CD4-positive, CD25-positive, alpha-beta regulatory T cell (primary cell): Measurements from ENCODE around the gene RPS6KA5. TPM values are rescaled to one million over a fixed set of nuclear protein-coding genes. Genes with fewer than 3 reads are reported as not detected.
A peak's percentile ranks its signal among the peaks of the same experiment; 100 is the strongest.
"Not testable (repeated sequence)": the region's sequence is repeated elsewhere in the genome, so short reads cannot be mapped to it uniquely, and the experiment has no call there.

Experiments used
- ATAC-seq, 2 donors: fragments of 150-1000 bp; cut with Tn5 transposase; one replicate each; pipeline ENCODE4 v1.10.0; 2021; ENCODE audit warnings: low read depth in 2 of 2, moderate number of reproducible peaks in 2 of 2, moderate library complexity in 1 of 2
- DNase-seq, 3 donors: peaks; one replicate each; pipeline versions ENCODE4 v3.0.0 to v3.0.0-alpha.2; 2012 to 2022; ENCODE audit warnings: mixed read lengths in 1 of 3
- H3K27ac ChIP-seq: one replicate; pipeline ENCODE4 v1.7.0; 2013; ENCODE audit warnings: mild to moderate bottlenecking, low read length; ENCODE audit not compliant: insufficient read depth, poor library complexity, severe bottlenecking
- H3K27me3 ChIP-seq: one replicate; pipeline ENCODE4 v1.7.0; 2013; ENCODE audit warnings: low read length; ENCODE audit not compliant: control insufficient read depth, insufficient read depth
- H3K36me3 ChIP-seq: one replicate; pipeline ENCODE4 v1.7.0; 2013; ENCODE audit warnings: mild to moderate bottlenecking, low read length, moderate library complexity; ENCODE audit not compliant: control insufficient read depth, insufficient read depth
- H3K4me1 ChIP-seq: 2 replicates; pipeline ENCODE4 v1.7.0; 2013; ENCODE audit warnings: mild to moderate bottlenecking, low read length; ENCODE audit not compliant: insufficient read depth, control insufficient read depth, poor library complexity, severe bottlenecking
- H3K4me3 ChIP-seq: one replicate; pipeline ENCODE4 v1.7.0; 2013; ENCODE audit warnings: low read depth, mild to moderate bottlenecking, low read length, moderate library complexity
- H3K9me3 ChIP-seq, 2 experiments: 1 replicate in 1 of 2; 2 replicates in 1 of 2; pipeline ENCODE4 v1.7.0; 2013; ENCODE audit warnings: low read length in 2 of 2, mild to moderate bottlenecking in 1 of 2, moderate library complexity in 1 of 2; ENCODE audit not compliant: control insufficient read depth in 2 of 2
- H3K27ac Mint-ChIP-seq, 3 donors: one replicate each; pipeline ENCODE4 v1.8.0; 2020 to 2022; ENCODE audit warnings: mild to moderate bottlenecking in 3 of 3, mixed read lengths in 3 of 3, moderate library complexity in 2 of 3
- H3K27me3 Mint-ChIP-seq: one replicate; pipeline ENCODE4 v1.8.0; 2022; ENCODE audit warnings: mild to moderate bottlenecking, mixed read lengths
- H3K36me3 Mint-ChIP-seq: one replicate; pipeline ENCODE4 v1.8.0; 2020; ENCODE audit warnings: mixed read lengths
- H3K4me1 Mint-ChIP-seq, 4 donors: one replicate each; pipeline ENCODE4 v1.8.0; 2020 to 2022; ENCODE audit warnings: mixed read lengths in 4 of 4, mild to moderate bottlenecking in 1 of 4
- H3K4me3 Mint-ChIP-seq, 4 donors: one replicate each; pipeline ENCODE4 v1.8.0; 2020 to 2022; ENCODE audit warnings: mild to moderate bottlenecking in 4 of 4, mixed read lengths in 4 of 4, moderate library complexity in 3 of 4
- H3K9me3 Mint-ChIP-seq, 7 donors: one replicate each; pipeline ENCODE4 v1.8.0; 2020 to 2022; ENCODE audit warnings: mixed read lengths in 7 of 7, mild to moderate bottlenecking in 3 of 7, moderate library complexity in 2 of 7
- polyA plus RNA-seq, 4 donors: library from polyadenylated mRNA; unstranded; fragments of 300-500 nt; fragmentation: Illumina TruSeq; gene quantifications; one replicate each; pipeline ENCODE4 v1.2.3, GENCODE V29; 2021
- total RNA-seq: library from RNA; stranded (reverse); gene quantifications from one replicate; pipeline ENCODE4 v1.2.3, GENCODE V29; 2022

The RPS6KA5 gene
- total and polyA plus RNA-seq, 5 donors from 2014 or later = 20.9 to 38.2 (median 25.7) TPM

GRCh38 chr14:90870950-90871604 is 189.4 kb downstream of the RPS6KA5 start:
- Mint-ChIP-seq H3K27me3 (no peaks in the 10 kb centered on the region), H3K4me3 (no peak overlapping the region)
- no peak for ATAC-seq

GRCh38 chr14:90867501-90867900 is 192.9 kb downstream of the RPS6KA5 start:
- peak overlapping the region in 1 of 3 donors; percentile 24 for H3K27ac Mint-ChIP-seq
- no peaks in the 10 kb centered on the region for H3K27me3 ChIP-seq
- H3K4me3 Mint-ChIP-seq = no peak overlapping the region
- no peaks in the 10 kb centered on the region for H3K4me1 ChIP-seq
- peaks cover 0 to 4% (median 1%) of the 10 kb centered on the region in 4 donors for H3K4me1 Mint-ChIP-seq
- H3K9me3 Mint-ChIP-seq = no peaks in the 10 kb centered on the region
- DNase-seq (no peak), ATAC-seq (no peak)
- H3K27ac ChIP-seq = no peak overlapping the region
- H3K9me3 ChIP-seq = no peaks in the 10 kb centered on the region
- peaks cover 27% of the 10 kb centered on the region for H3K36me3 ChIP-seq
- peaks cover 23% of the 10 kb centered on the region for H3K36me3 Mint-ChIP-seq
- no peaks in the 10 kb centered on the region for H3K27me3 Mint-ChIP-seq
- no peak overlapping the region for H3K4me3 ChIP-seq

More at GRCh38 chr14:90870950-90871604, 189.4 kb downstream of the RPS6KA5 start:
- Histone ChIP-seq H3K9me3 (no peaks in the 10 kb centered on the region), H3K4me3 (no peak overlapping the region), H3K36me3 (peaks cover 52% of the 10 kb centered on the region), H3K27ac (no peak overlapping the region), H3K27me3 (no peaks in the 10 kb centered on the region), H3K4me1 (no peaks in the 10 kb centered on the region)
- Mint-ChIP-seq H3K4me1 (peaks cover 0 to 4% (median 0%) of the 10 kb centered on the region in 4 donors), H3K9me3 (no peaks in the 10 kb centered on the region), H3K27ac (no peak overlapping the region), H3K36me3 (peaks cover 36% of the 10 kb centered on the region)
- no peak for DNase-seq

- ATAC-seq (no peak), DNase-seq (no peak)
- no peak overlapping the region for H3K4me3 Mint-ChIP-seq
- no peak overlapping the region for H3K4me3 ChIP-seq
- no peak overlapping the region for H3K27ac Mint-ChIP-seq
- H3K36me3 Mint-ChIP-seq = peaks cover 24% of the 10 kb centered on the region
- no peaks in the 10 kb centered on the region for H3K9me3 Mint-ChIP-seq
- H3K9me3 ChIP-seq = no peaks in the 10 kb centered on the region
- H3K4me1 Mint-ChIP-seq = peaks cover 0 to 4% (median 1%) of the 10 kb centered on the region in 4 donors
- H3K27me3 Mint-ChIP-seq = no peaks in the 10 kb centered on the region
- H3K27ac ChIP-seq = no peak overlapping the region
- peaks cover 20% of the 10 kb centered on the region for H3K36me3 ChIP-seq
- H3K27me3 ChIP-seq = no peaks in the 10 kb centered on the region
- no peaks in the 10 kb centered on the region for H3K4me1 ChIP-seq
Measured at GRCh38 chr14:90866833-90867232, 193.6 kb downstream of the RPS6KA5 start.

GRCh38 chr14:90864741-90865140 is 195.7 kb downstream of the RPS6KA5 start:
- Mint-ChIP-seq H3K4me1 (peaks cover 0 to 4% (median 2%) of the 10 kb centered on the region in 4 donors), H3K27ac (no peak overlapping the region), H3K4me3 (no peak overlapping the region), H3K27me3 (no peaks in the 10 kb centered on the region), H3K9me3 (no peaks in the 10 kb centered on the region), H3K36me3 (peaks cover 19% of the 10 kb centered on the region)
- H3K27me3 ChIP-seq = no peaks in the 10 kb centered on the region
- H3K27ac ChIP-seq = no peak overlapping the region
- no peaks in the 10 kb centered on the region for H3K4me1 ChIP-seq
- DNase-seq = no peak
- H3K36me3 ChIP-seq = peaks cover 15% of the 10 kb centered on the region
- no peaks in the 10 kb centered on the region for H3K9me3 ChIP-seq
- ATAC-seq = no peak
- H3K4me3 ChIP-seq = no peak overlapping the region

GRCh38 chr14:90858511-90858910 is 201.9 kb downstream of the RPS6KA5 start:
- Mint-ChIP-seq H3K4me1 (peaks cover 4 to 21% (median 6%) of the 10 kb centered on the region in 4 donors), H3K4me3 (no peak overlapping the region), H3K9me3 (no peaks in the 10 kb centered on the region), H3K27ac (no peak overlapping the region), H3K36me3 (peaks cover 19% of the 10 kb centered on the region), H3K27me3 (no peaks in the 10 kb centered on the region)
- no peaks in the 10 kb centered on the region for H3K27me3 ChIP-seq
- ATAC-seq (no peak), DNase-seq (no peak)
- H3K4me1 ChIP-seq = no peaks in the 10 kb centered on the region
- no peak overlapping the region for H3K4me3 ChIP-seq
- no peaks in the 10 kb centered on the region for H3K36me3 ChIP-seq
- no peak overlapping the region for H3K27ac ChIP-seq
- no peaks in the 10 kb centered on the region for H3K9me3 ChIP-seq

GRCh38 chr14:90857866-90858265 is 202.6 kb downstream of the RPS6KA5 start:
- Histone ChIP-seq H3K27me3 (no peaks in the 10 kb centered on the region), H3K9me3 (no peaks in the 10 kb centered on the region), H3K4me1 (no peaks in the 10 kb centered on the region), H3K36me3 (no peaks in the 10 kb centered on the region), H3K27ac (no peak overlapping the region), H3K4me3 (no peak overlapping the region)
- Mint-ChIP-seq H3K9me3 (no peaks in the 10 kb centered on the region), H3K27me3 (no peaks in the 10 kb centered on the region), H3K4me1 (peaks cover 4 to 21% (median 6%) of the 10 kb centered on the region in 4 donors), H3K4me3 (no peak overlapping the region), H3K27ac (no peak overlapping the region), H3K36me3 (peaks cover 19% of the 10 kb centered on the region)
- no peak for DNase-seq
- no peak for ATAC-seq

GRCh38 chr14:90856115-90856514 is 204.3 kb downstream of the RPS6KA5 start:
- H3K36me3 ChIP-seq, H3K9me3 ChIP-seq, H3K27ac Mint-ChIP-seq, H3K4me1 ChIP-seq, ATAC-seq, H3K27ac ChIP-seq, H3K4me3 Mint-ChIP-seq, DNase-seq, H3K27me3 Mint-ChIP-seq, H3K9me3 Mint-ChIP-seq, H3K4me3 ChIP-seq, H3K27me3 ChIP-seq: not testable (repeated sequence)
- Mint-ChIP-seq H3K4me1 (peaks cover 4 to 21% (median 6%) of the 10 kb centered on the region in 4 donors), H3K36me3 (peaks cover 14% of the 10 kb centered on the region)

GRCh38 chr14:90853116-90853515 is 207.3 kb downstream of the RPS6KA5 start:
- Histone ChIP-seq H3K4me3 (no peak overlapping the region), H3K27ac (no peak overlapping the region), H3K36me3 (no peaks in the 10 kb centered on the region), H3K4me1 (no peaks in the 10 kb centered on the region), H3K27me3 (no peaks in the 10 kb centered on the region), H3K9me3 (no peaks in the 10 kb centered on the region)
- no peaks in the 10 kb centered on the region for H3K9me3 Mint-ChIP-seq
- peaks cover 16% of the 10 kb centered on the region for H3K36me3 Mint-ChIP-seq
- H3K4me1 Mint-ChIP-seq = peaks cover 0 to 10% (median 0%) of the 10 kb centered on the region in 4 donors
- H3K4me3 Mint-ChIP-seq = no peak overlapping the region
- H3K27ac Mint-ChIP-seq = no peak overlapping the region
- no peaks in the 10 kb centered on the region for H3K27me3 Mint-ChIP-seq
- no peak for ATAC-seq
- no peak for DNase-seq
